NCI-H1694 treated with DMSO at 0.1 percent for 48 hours (cell line): ENCODE measurements around the gene KDM2A.

Experiments used
- DNase-seq: peaks from one replicate; lab custom pipeline; 2025; lab: John Stamatoyannopoulos, UW

KDM2A gene

GRCh38 chr11:67237574-67237973 lies 118.5 kb downstream of the KDM2A start:
- DNase-seq, result no peak

- no peak for DNase-seq
Observed at GRCh38 chr11:67238894-67239782, 120.1 kb downstream of the KDM2A start.

GRCh38 chr11:67239783-67240575 lies 120.9 kb downstream of the KDM2A start:
- DNase-seq, result peak; percentile 92

GRCh38 chr11:67240576-67241389 lies 121.7 kb downstream of the KDM2A start:
- no peak for DNase-seq

GRCh38 chr11:67242548-67242947 lies 123.5 kb downstream of the KDM2A start:
- DNase-seq, result no peak

GRCh38 chr11:67243051-67243450 lies 124.0 kb downstream of the KDM2A start:
- no peak for DNase-seq

- no peak for DNase-seq
Observed at GRCh38 chr11:67245046-67245445, 126.0 kb downstream of the KDM2A start.

- DNase-seq, result no peak
Observed at GRCh38 chr11:67247946-67248550, 129.0 kb downstream of the KDM2A start.

GRCh38 chr11:67248653-67249052 lies 129.6 kb downstream of the KDM2A start:
- no peak for DNase-seq

- no peak for DNase-seq
Observed at GRCh38 chr11:67250059-67251043, 131.3 kb downstream of the KDM2A start.

- DNase-seq, result no peak
Observed at GRCh38 chr11:67251841-67252240, 132.8 kb downstream of the KDM2A start.

GRCh38 chr11:67252831-67253239 lies 133.8 kb downstream of the KDM2A start:
- no peak for DNase-seq

- no peak for DNase-seq
Observed at GRCh38 chr11:67253872-67254624, 135.0 kb downstream of the KDM2A start.

- no peak for DNase-seq
Observed at GRCh38 chr11:67254798-67255197, 135.7 kb downstream of the KDM2A start.

- no peak for DNase-seq
Observed at GRCh38 chr11:67255353-67255752, 136.3 kb downstream of the KDM2A start.

GRCh38 chr11:67255864-67256263 lies 136.8 kb downstream of the KDM2A start:
- DNase-seq, result no peak

GRCh38 chr11:67256477-67257135 lies 137.5 kb downstream of the KDM2A start:
- DNase-seq, result no peak

- DNase-seq, result no peak
Observed at GRCh38 chr11:67260406-67260805, 141.3 kb downstream of the KDM2A start.
